ENCODE measurements around the gene TIGD4.

TIGD4 gene

GRCh38 chr4:152779513-152780266 is at the start of gene TIGD4, which contains the start of gene ARFIP1:
TSS of gene TIGD4 (minus strand) at chr4:152779730. CDS start at chr4:152771004, 8,726 bp downstream.
TSS of gene ARFIP1 (plus strand) at chr4:152779954. CDS start at chr4:152829634, 49,680 bp downstream.
- peak within 1 kb of the TSS; percentile 87 for H3K27ac ChIP-seq
- TF ChIP-seq ZFX (IDR thresholded peaks at IDR 0.05): no peak
- peak; percentile 47 for TF ChIP-seq CTCF (conservative IDR thresholded peaks at IDR 0.05)

- TF ChIP-seq ZFX (IDR thresholded peaks at IDR 0.05) (no peak), CTCF (conservative IDR thresholded peaks at IDR 0.05) (no peak)
- no peak overlapping the region for H3K27ac ChIP-seq
Observed at GRCh38 chr4:152828122-152828521, 48.6 kb upstream of the TIGD4 start.

GRCh38 chr4:152825336-152825735 is 45.8 kb upstream of the TIGD4 start:
- TF ChIP-seq CTCF (conservative IDR thresholded peaks at IDR 0.05) (no peak), ZFX (IDR thresholded peaks at IDR 0.05) (no peak)
- H3K27ac ChIP-seq: no peak overlapping the region

- no peak overlapping the region for H3K27ac ChIP-seq
- TF ChIP-seq CTCF (conservative IDR thresholded peaks at IDR 0.05): no peak
- TF ChIP-seq ZFX (IDR thresholded peaks at IDR 0.05): no peak
Observed at GRCh38 chr4:152824561-152824960, 45.0 kb upstream of the TIGD4 start.

- TF ChIP-seq ZFX (IDR thresholded peaks at IDR 0.05) (no peak), CTCF (conservative IDR thresholded peaks at IDR 0.05) (no peak)
Observed at GRCh38 chr4:152822323-152822722, 42.8 kb upstream of the TIGD4 start.

GRCh38 chr4:152820073-152820472 is 40.5 kb upstream of the TIGD4 start:
- TF ChIP-seq CTCF (conservative IDR thresholded peaks at IDR 0.05) (no peak), ZFX (IDR thresholded peaks at IDR 0.05) (no peak)
- H3K27ac ChIP-seq: no peak overlapping the region

More at GRCh38 chr4:152822323-152822722, 42.8 kb upstream of the TIGD4 start:
- no peak overlapping the region for H3K27ac ChIP-seq

- H3K27ac ChIP-seq: no peak overlapping the region
- TF ChIP-seq CTCF (conservative IDR thresholded peaks at IDR 0.05) (no peak), ZFX (IDR thresholded peaks at IDR 0.05) (no peak)
Observed at GRCh38 chr4:152819026-152819645, 39.6 kb upstream of the TIGD4 start.

Measured in C4-2B (cell line).